Common myeloid progenitor, CD34-positive (primary cell): ENCODE measurements around the gene NTMT2.
A peak's percentile ranks its signal among the peaks of the same experiment; 100 is the strongest.

Experiments used
- CTCF ChIA-PET: fragments of 350-600 bp; sonication (Branson Sonifier 250); formaldehyde crosslinking; loops from one replicate; lab custom pipeline; 2021; ENCODE audit warnings: antibody characterized with exemption; lab: Charles Lee
- POLR2A ChIA-PET: fragments of 350-600 bp; sonication (Branson Sonifier 250); formaldehyde crosslinking; loops from one replicate; lab custom pipeline; 2021; ENCODE audit warnings: antibody characterized with exemption; lab: Charles Lee
- DNase-seq, 3 donors: peaks; one replicate each; pipeline versions ENCODE4 v3.0.0 to v3.0.0-alpha.2; 2013
- H3K27ac ChIP-seq, 2 experiments: 1 replicate in 1 of 2; 2 replicates in 1 of 2; pipeline ENCODE4 v1.7.0; 2013; ENCODE audit warnings: inconsistent platforms in 2 of 2, low read length in 2 of 2, mild to moderate bottlenecking in 2 of 2, low read depth in 1 of 2, moderate library complexity in 1 of 2; ENCODE audit not compliant: severe bottlenecking in 2 of 2, insufficient read depth in 1 of 2, poor library complexity in 1 of 2
- H3K27me3 ChIP-seq, 5 experiments: replicated peaks in 2 of 5; 1 replicate in 3 of 5; 2 replicates in 2 of 5; pipeline versions ENCODE4 v1.6.1 to v1.7.0; 2013; ENCODE audit warnings: low read length in 4 of 5, mild to moderate bottlenecking in 2 of 5, moderate library complexity in 2 of 5, inconsistent platforms in 1 of 5; ENCODE audit not compliant: insufficient read depth in 5 of 5, control insufficient read depth in 4 of 5
- H3K36me3 ChIP-seq, 4 experiments: 1 replicate in 2 of 4; 2 replicates in 2 of 4; pipeline versions ENCODE4 v1.6.1 to v1.7.0; 2013; ENCODE audit warnings: low read length in 3 of 4, control low read depth in 1 of 4, mild to moderate bottlenecking in 1 of 4; ENCODE audit not compliant: control insufficient read depth in 4 of 4, insufficient read depth in 4 of 4
- H3K4me1 ChIP-seq, 4 experiments: 1 replicate in 3 of 4; 2 replicates in 1 of 4; pipeline versions ENCODE4 v1.6.1 to v1.7.1; 2013; ENCODE audit warnings: low read length in 3 of 4, mild to moderate bottlenecking in 3 of 4, control low read depth in 1 of 4, inconsistent platforms in 1 of 4, moderate library complexity in 1 of 4; ENCODE audit not compliant: control insufficient read depth in 4 of 4, insufficient read depth in 4 of 4; ENCODE audit errors: control extremely low read depth in 1 of 4
- H3K4me3 ChIP-seq, 7 experiments: 1 replicate in 4 of 7; 2 replicates in 3 of 7; pipeline versions ENCODE4 v1.5.1 to v1.7.0; 2013; ENCODE audit warnings: mild to moderate bottlenecking in 7 of 7, low read length in 6 of 7, moderate library complexity in 6 of 7, inconsistent platforms in 2 of 7, low read depth in 2 of 7, control low read depth in 1 of 7; ENCODE audit not compliant: insufficient read depth in 4 of 7, control insufficient read depth in 1 of 7; ENCODE audit errors: extremely low read depth in 1 of 7
- H3K9me3 ChIP-seq, 5 experiments: 1 replicate in 4 of 5; 2 replicates in 1 of 5; pipeline versions ENCODE4 v1.6.1 to v1.7.1; 2013; ENCODE audit warnings: low read length in 4 of 5, mild to moderate bottlenecking in 2 of 5, inconsistent platforms in 1 of 5, low read depth in 1 of 5, moderate library complexity in 1 of 5; ENCODE audit not compliant: control insufficient read depth in 4 of 5, insufficient read depth in 2 of 5; ENCODE audit errors: control extremely low read depth in 1 of 5
- WGBS: methylation state at CpG from one replicate; pipeline ENCODE4 v1.1.5; 2013; ENCODE audit not compliant: insufficient coverage; 5-methylcytosine and 5-hydroxymethylcytosine counted together

The NTMT2 gene

GRCh38 chr1:170122366-170122765 lies 23.4 kb upstream of the NTMT2 start:
- CTCF ChIA-PET = no interaction called here
- no peak for DNase-seq
- 91% methylated on average over 4 of the region's 6 CpGs for WGBS

GRCh38 chr1:170125269-170125668 lies 20.5 kb upstream of the NTMT2 start:
- ChIA-PET POLR2A (interaction anchor here (0.6 kb wide), 1 partner anchor 312 kb away, joined by 4 read pairs; no protein-coding TSS in a partner anchor), CTCF (no interaction called here)
- H3K9me3 ChIP-seq = no peaks in the 10 kb centered on the region

More at GRCh38 chr1:170122366-170122765, 23.4 kb upstream of the NTMT2 start:
- Histone ChIP-seq H3K27me3 (peaks cover 0 to 1% (median 0%) of the 10 kb centered on the region in 5 experiments), H3K27ac (no peak overlapping the region), H3K9me3 (no peaks in the 10 kb centered on the region), H3K36me3 (no peaks in the 10 kb centered on the region), H3K4me1 (no peaks in the 10 kb centered on the region), H3K4me3 (no peak overlapping the region)
- POLR2A ChIA-PET = no interaction called here

GRCh38 chr1:170126696-170127095 lies 19.1 kb upstream of the NTMT2 start:
- Histone ChIP-seq H3K4me1 (no peaks in the 10 kb centered on the region), H3K36me3 (no peaks in the 10 kb centered on the region), H3K4me3 (no peak overlapping the region), H3K27me3 (no peaks in the 10 kb centered on the region), H3K27ac (no peak overlapping the region), H3K9me3 (no peaks in the 10 kb centered on the region)
- ChIA-PET CTCF (no interaction called here), POLR2A (no interaction called here)
- no peak for DNase-seq
- 73% methylated on average over 3 of the region's 4 CpGs for WGBS

More at GRCh38 chr1:170125269-170125668, 20.5 kb upstream of the NTMT2 start:
- no peak overlapping the region for H3K27ac ChIP-seq
- no peaks in the 10 kb centered on the region for H3K36me3 ChIP-seq
- no peaks in the 10 kb centered on the region for H3K27me3 ChIP-seq
- no peak for DNase-seq
- no peaks in the 10 kb centered on the region for H3K4me1 ChIP-seq
- no peak overlapping the region for H3K4me3 ChIP-seq

GRCh38 chr1:170131450-170131849 lies 14.3 kb upstream of the NTMT2 start:
- Histone ChIP-seq H3K4me1 (no peaks in the 10 kb centered on the region), H3K27me3 (no peaks in the 10 kb centered on the region), H3K27ac (no peak overlapping the region), H3K9me3 (no peaks in the 10 kb centered on the region), H3K36me3 (no peaks in the 10 kb centered on the region), H3K4me3 (no peak overlapping the region)
- DNase-seq = no peak
- ChIA-PET POLR2A (no interaction called here), CTCF (no interaction called here)
- WGBS = 98% methylated on average over 5 of the region's 6 CpGs

GRCh38 chr1:170131984-170132383 lies 13.8 kb upstream of the NTMT2 start:
- no peak overlapping the region for H3K27ac ChIP-seq
- no peak for DNase-seq
- no peaks in the 10 kb centered on the region for H3K9me3 ChIP-seq
- no peaks in the 10 kb centered on the region for H3K27me3 ChIP-seq
- ChIA-PET POLR2A (no interaction called here), CTCF (no interaction called here)
- H3K36me3 ChIP-seq = no peaks in the 10 kb centered on the region
- no CpG with 5 or more reads among the region's 1 CpG for WGBS
- H3K4me1 ChIP-seq = no peaks in the 10 kb centered on the region
- H3K4me3 ChIP-seq = no peak overlapping the region

GRCh38 chr1:170133766-170134495 lies 11.8 kb upstream of the NTMT2 start:
- POLR2A ChIA-PET = no interaction called here

GRCh38 chr1:170134521-170134920 lies 11.2 kb upstream of the NTMT2 start:
- Histone ChIP-seq H3K4me3 (no peak overlapping the region), H3K4me1 (no peaks in the 10 kb centered on the region), H3K27ac (no peak overlapping the region), H3K36me3 (no peaks in the 10 kb centered on the region), H3K27me3 (no peaks in the 10 kb centered on the region), H3K9me3 (no peaks in the 10 kb centered on the region)
- ChIA-PET CTCF (no interaction called here), POLR2A (no interaction called here)
- WGBS = 64% methylated on average over 3 of the region's 6 CpGs
- peak; percentile 4 to 43 (median 20) for DNase-seq

More at GRCh38 chr1:170133766-170134495, 11.8 kb upstream of the NTMT2 start:
- H3K4me3 ChIP-seq = no peak overlapping the region
- H3K36me3 ChIP-seq = no peaks in the 10 kb centered on the region
- no peak overlapping the region for H3K27ac ChIP-seq
- H3K4me1 ChIP-seq = no peaks in the 10 kb centered on the region
- 73% methylated on average over 1 of the region's 2 CpGs for WGBS
- CTCF ChIA-PET = no interaction called here
- no peak for DNase-seq
- H3K27me3 ChIP-seq = no peaks in the 10 kb centered on the region
- no peaks in the 10 kb centered on the region for H3K9me3 ChIP-seq
